Cardiac muscle cell (in vitro differentiated cells and primary cell): ENCODE results near the gene SAT1. TPM values are rescaled to one million over a fixed set of nuclear protein-coding genes. Genes with fewer than 3 reads are reported as not detected.

Experiments
- DNase-seq, 2 donors: peaks; one replicate each; pipeline versions ENCODE4 v3.0.0 to v3.0.0-alpha.2; 2010 to 2017; ENCODE audit warnings: low read depth in 1 of 2, low spot score in 1 of 2
- H3K27ac ChIP-seq: fragments of 200-600 bp; sonication (generic); 2 replicates; pipeline ENCODE4 v1.5.1; 2016
- H3K27me3 ChIP-seq: fragments of 200-600 bp; sonication (generic); 2 replicates; pipeline ENCODE4 v1.6.0; 2016; ENCODE audit warnings: control low read depth
- H3K36me3 ChIP-seq: fragments of 200-600 bp; sonication (generic); 2 replicates; pipeline ENCODE4 v1.5.1; 2016; ENCODE audit warnings: control low read depth
- H3K4me1 ChIP-seq: fragments of 200-600 bp; sonication (generic); 2 replicates; pipeline ENCODE4 v1.8.1; 2017; ENCODE audit warnings: low read depth, mild to moderate bottlenecking, mixed run types
- H3K4me3 ChIP-seq: fragments of 200-600 bp; sonication (generic); 2 replicates; pipeline ENCODE4 v1.5.1; 2016; ENCODE audit warnings: mild to moderate bottlenecking
- H3K9me3 ChIP-seq: fragments of 200-600 bp; sonication (generic); 2 replicates; pipeline ENCODE4 v1.5.1; 2017; ENCODE audit warnings: low read depth, mild to moderate bottlenecking, control low read depth
- CTCF ChIP-seq: IDR thresholded peaks from 2 replicates; pipeline ENCODE4 v1.5.1; 2012; ENCODE audit warnings: low read depth, mild to moderate bottlenecking, low read length
- polyA plus RNA-seq: library from polyadenylated mRNA; unstranded; fragments of >200 nt; fragmentation: Nextera tagmentation; extraction: Ambion mirVana; gene quantifications from 2 replicates; pipeline ENCODE4 v1.2.1, GENCODE V29; 2016
- total RNA-seq: library from RNA; depleted of rRNA; stranded (reverse); fragments of >200 nt; gene quantifications from 2 replicates; pipeline ENCODE4 v1.2.3, GENCODE V29; 2016

SAT1 gene
- total and polyA plus RNA-seq, 2 experiments from 2014 or later, result 127 to 238 TPM

GRCh38 chrX:23825675-23826074 is 42.7 kb downstream of the SAT1 start:
- no peaks in the 10 kb centered on the region for H3K27me3 ChIP-seq
- H3K36me3 ChIP-seq, result no peaks in the 10 kb centered on the region
- no peaks in the 10 kb centered on the region for H3K4me1 ChIP-seq
- no peak overlapping the region for H3K27ac ChIP-seq
- no peaks in the 10 kb centered on the region for H3K9me3 ChIP-seq
- no peak overlapping the region for H3K4me3 ChIP-seq
- no peak for DNase-seq
- no peak for TF ChIP-seq CTCF

GRCh38 chrX:23826216-23826615 is 43.2 kb downstream of the SAT1 start:
- H3K27ac ChIP-seq, result no peak overlapping the region
- no peaks in the 10 kb centered on the region for H3K27me3 ChIP-seq
- no peaks in the 10 kb centered on the region for H3K36me3 ChIP-seq
- TF ChIP-seq CTCF, result no peak
- no peak for DNase-seq
- H3K9me3 ChIP-seq, result no peaks in the 10 kb centered on the region
- H3K4me1 ChIP-seq, result no peaks in the 10 kb centered on the region
- H3K4me3 ChIP-seq, result no peak overlapping the region

- Histone ChIP-seq H3K4me3 (no peak overlapping the region), H3K27ac (no peak overlapping the region), H3K27me3 (no peaks in the 10 kb centered on the region), H3K36me3 (no peaks in the 10 kb centered on the region), H3K9me3 (no peaks in the 10 kb centered on the region), H3K4me1 (no peaks in the 10 kb centered on the region)
- no peak for TF ChIP-seq CTCF
- no peak for DNase-seq
These were observed 43.7 kb downstream of the SAT1 start for GRCh38 chrX:23826653-23827052.

- no peak for TF ChIP-seq CTCF
- H3K9me3 ChIP-seq, result no peaks in the 10 kb centered on the region
- H3K36me3 ChIP-seq, result peaks cover 2% of the 10 kb centered on the region
- DNase-seq, result no peak
- H3K4me1 ChIP-seq, result no peaks in the 10 kb centered on the region
- H3K4me3 ChIP-seq, result no peak overlapping the region
- H3K27me3 ChIP-seq, result no peaks in the 10 kb centered on the region
- H3K27ac ChIP-seq, result no peak overlapping the region
These were observed 45.9 kb downstream of the SAT1 start for GRCh38 chrX:23828881-23829280.

- H3K27me3 ChIP-seq, result no peaks in the 10 kb centered on the region
- peaks cover 2% of the 10 kb centered on the region for H3K36me3 ChIP-seq
- no peak for TF ChIP-seq CTCF
- H3K4me1 ChIP-seq, result no peaks in the 10 kb centered on the region
- no peak for DNase-seq
- H3K9me3 ChIP-seq, result no peaks in the 10 kb centered on the region
- H3K27ac ChIP-seq, result peak overlapping the region; percentile 69
- H3K4me3 ChIP-seq, result no peak overlapping the region
These were observed 49.7 kb downstream of the SAT1 start for GRCh38 chrX:23832721-23833120.

Other genes starting within 250 kb of the SAT1 start
- 353 and 397 TPM in 2 replicates for gene PRDX4, start 115.7 kb upstream of the SAT1 start, total RNA-seq
- gene PRDX4, start 115.7 kb upstream of the SAT1 start, polyA plus RNA-seq, result 402 and 404 TPM in 2 replicates
- gene ACOT9, start 39.9 kb upstream of the SAT1 start, total RNA-seq, result 20.2 and 22.2 TPM in 2 replicates
- 31.1 and 37.2 TPM in 2 replicates for gene ACOT9, start 39.9 kb upstream of the SAT1 start, polyA plus RNA-seq
- 44.9 and 74.7 TPM in 2 replicates for gene APOO, start 124.8 kb downstream of the SAT1 start, total RNA-seq
- gene APOO, start 124.8 kb downstream of the SAT1 start, polyA plus RNA-seq, result 135 and 161 TPM in 2 replicates
- gene CXorf58, start 124.8 kb downstream of the SAT1 start, total RNA-seq, result 0.21 and 0.45 TPM in 2 replicates
- gene CXorf58, start 124.8 kb downstream of the SAT1 start, polyA plus RNA-seq, result 0.43 and 0.90 TPM in 2 replicates
- 9.9 and 15.8 TPM in 2 replicates for gene KLHL15, start 244.0 kb downstream of the SAT1 start, total RNA-seq
- 3.5 and 8.4 TPM in 2 replicates for gene KLHL15, start 244.0 kb downstream of the SAT1 start, polyA plus RNA-seq